Body of pancreas (tissue), 4 donors: ENCODE measurements around the gene ARHGAP18.

Experiments
- POLR2A ChIP-seq, 3 donors: fragments of 450-650 bp; IDR thresholded peaks; one replicate each; pipeline ENCODE4 v1.6.1; 2016; ENCODE audit warnings: antibody characterized with exemption in 3 of 3, mild to moderate bottlenecking in 2 of 3
- TF ChIP-seq, protein P1 (sequence below), 7 experiments: fragments of 450-650 bp in 4 of 7; fragments of 200-600 bp in 3 of 7; sonication (generic) in 3 of 7; IDR thresholded peaks; one replicate each; pipeline ENCODE4 v1.5.1; 2016 to 2019; ENCODE audit warnings: antibody characterized with exemption in 7 of 7

DNA sequence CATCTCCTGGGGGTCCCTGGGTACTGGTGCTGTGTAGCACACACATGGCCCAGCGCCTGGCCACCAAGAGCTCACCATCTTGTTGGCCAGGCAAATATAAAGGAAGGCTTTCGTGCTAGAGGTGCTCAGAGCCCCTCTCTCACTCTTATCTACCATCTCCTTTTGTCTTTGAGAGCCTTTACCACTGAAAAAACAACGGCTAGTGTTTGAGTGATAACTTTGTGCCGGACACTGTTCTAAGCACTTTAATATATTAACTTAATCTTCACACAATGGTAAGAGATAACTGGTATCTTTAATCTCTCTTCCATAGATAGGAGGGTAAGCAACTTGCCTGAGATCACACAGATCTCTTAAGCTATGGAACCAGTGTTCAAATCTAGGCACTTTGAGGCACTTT lies 21.5 kb upstream of the ARHGAP18 start:
- TF ChIP-seq, protein P1, sequence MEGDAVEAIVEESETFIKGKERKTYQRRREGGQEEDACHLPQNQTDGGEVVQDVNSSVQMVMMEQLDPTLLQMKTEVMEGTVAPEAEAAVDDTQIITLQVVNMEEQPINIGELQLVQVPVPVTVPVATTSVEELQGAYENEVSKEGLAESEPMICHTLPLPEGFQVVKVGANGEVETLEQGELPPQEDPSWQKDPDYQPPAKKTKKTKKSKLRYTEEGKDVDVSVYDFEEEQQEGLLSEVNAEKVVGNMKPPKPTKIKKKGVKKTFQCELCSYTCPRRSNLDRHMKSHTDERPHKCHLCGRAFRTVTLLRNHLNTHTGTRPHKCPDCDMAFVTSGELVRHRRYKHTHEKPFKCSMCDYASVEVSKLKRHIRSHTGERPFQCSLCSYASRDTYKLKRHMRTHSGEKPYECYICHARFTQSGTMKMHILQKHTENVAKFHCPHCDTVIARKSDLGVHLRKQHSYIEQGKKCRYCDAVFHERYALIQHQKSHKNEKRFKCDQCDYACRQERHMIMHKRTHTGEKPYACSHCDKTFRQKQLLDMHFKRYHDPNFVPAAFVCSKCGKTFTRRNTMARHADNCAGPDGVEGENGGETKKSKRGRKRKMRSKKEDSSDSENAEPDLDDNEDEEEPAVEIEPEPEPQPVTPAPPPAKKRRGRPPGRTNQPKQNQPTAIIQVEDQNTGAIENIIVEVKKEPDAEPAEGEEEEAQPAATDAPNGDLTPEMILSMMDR (IDR thresholded peaks at IDR 0.05) = no peak
- TF ChIP-seq POLR2A (IDR thresholded peaks at IDR 0.05) = no peak
